ENCODE data around the gene MAFG. TPM values are rescaled to one million over a fixed set of nuclear protein-coding genes. Genes with fewer than 3 reads are reported as not detected.

The MAFG gene
- total and polyA plus RNA-seq, 2 of the 13 experiments (the other 11 are each of a cell fraction or from before 2014, with no cell fraction given) = 14.5 to 20.0 TPM

- Histone ChIP-seq H3K27me3 (ENCODE audit: control insufficient read depth in 1 of 2, insufficient read depth in 2 of 2, low read length in 2 of 2) (no peaks in the 10 kb centered on the region), H2AFZ (ENCODE audit: low read length) (no peak overlapping the region), H3K27ac (ENCODE audit: extremely low read length, insufficient read depth, low read length) (peak overlapping the region; percentile 92), H3K9me3 (ENCODE audit: low read length) (no peaks in the 10 kb centered on the region), H3K4me1 (ENCODE audit: insufficient read depth, low read length) (peaks cover 57% of the 10 kb centered on the region), H4K20me1 (ENCODE audit: insufficient read depth, low read length) (peaks cover 28% of the 10 kb centered on the region), H3K4me3 (replicated peaks in 1 of 3; ENCODE audit: insufficient read depth in 1 of 3, low read depth in 2 of 3, low read length in 3 of 3) (peak overlapping the region; percentile 79 to 94 (median 91)), H3K36me3 (replicated peaks in 1 of 2; ENCODE audit: control insufficient read depth in 1 of 2, insufficient read depth in 2 of 2, low read length in 2 of 2) (peaks cover 2 to 7% of the 10 kb centered on the region in 2 experiments), H3K4me2 (ENCODE audit: low read depth, low read length) (peak overlapping the region; percentile 88), H3K9ac (ENCODE audit: insufficient read depth, low read depth, low read length) (peak overlapping the region; percentile 91), H3K79me2 (ENCODE audit: insufficient read depth, low read length) (peaks cover 49% of the 10 kb centered on the region)
- POLR2A ChIA-PET = interaction anchor here (1.0 to 6.1 kb wide), 24 partner anchors 10 to 315 kb away, joined by 3 to 71 read pairs (median 8); partner anchors contain the start of genes CENPX, DCXR, LRRC45 and MCRIP1
- intact Hi-C loops (cut with micrococcal nuclease; ENCODE audit: unreplicated experiment) = loop anchor here (2.0 kb wide), 1 partner anchor 16 kb away; the partner anchor contains the start of gene PCYT2
- CTCF ChIA-PET (ENCODE audit: low intra/inter-chr PET ratio, low total read pairs) = no interaction called here
- no TSS peak for BruUV-seq (replicated peaks)
- WGBS (ENCODE audit: low lambda C conversion rate) = 2% methylated on average over 10 of the region's 78 CpGs
- no peak for ATAC-seq
- DNase-seq (ENCODE audit: low spot score) = no peak
- in situ Hi-C loops (cut with HindIII; ENCODE audit: extremely low pct_ligation_motif_present, low pct_unique_long_range_greater_than_20kb) = no loop called here
- FAIRE-seq = no peak
- TF ChIP-seq GPBP1L1 (CRISPR knock-in tag; IDR thresholded peaks at IDR 0.05) (no peak), TBP (CRISPR knock-in tag; IDR thresholded peaks at IDR 0.05) (no peak), BORCS8-MEF2B (CRISPR knock-in tag; IDR thresholded peaks at IDR 0.05) (no peak), ZNF768 (CRISPR knock-in tag; IDR thresholded peaks at IDR 0.05) (peak; percentile 7; the same call in 1 of the 2 replicates), HMGXB3 (CRISPR knock-in tag; IDR thresholded peaks at IDR 0.05; ENCODE audit: borderline replicate concordance) (no peak), PRDM15 (CRISPR knock-in tag; IDR thresholded peaks at IDR 0.05) (no peak), RBFOX2 (IDR thresholded peaks at IDR 0.05; ENCODE audit: low read depth, low read length) (peak; percentile 81), RNF219 (CRISPR knock-in tag; IDR thresholded peaks at IDR 0.05) (no peak), ETS1 (CRISPR knock-in tag; IDR thresholded peaks at IDR 0.05) (0 out of 2 replicates have a peak, but pooled peaks have one; percentile 14), ZNF564 (CRISPR knock-in tag; IDR thresholded peaks at IDR 0.05) (peak; percentile 10; the same call in 1 of the 2 replicates)
These were observed 333 bp downstream of the MAFG start for GRCh38 chr17:81927152-81927652.

Measured in HepG2 (cell line).